Measurements from ENCODE around the gene PDCD4. TPM values are rescaled to one million over a fixed set of nuclear protein-coding genes. Genes with fewer than 3 reads are reported as not detected.
A peak's percentile ranks its signal among the peaks of the same experiment; 100 is the strongest.

Gene PDCD4
- total RNA-seq, 6 donors from 2014 or later = 38.0 to 129 (median 57.1) TPM

GRCh38 chr10:110919971-110920881 is 48.5 kb downstream of the PDCD4 start:
- 0 to 1% methylated on average over 8 to 28 of the region's 44 CpGs for WGBS, 2 donors
- Histone ChIP-seq H3K9me3 (no peaks in the 10 kb centered on the region), H3K27ac (peak overlapping the region; percentile 95 to 99 (median 98)), H3K27me3 (no peaks in the 10 kb centered on the region), H3K4me3 (peak overlapping the region; percentile 69 to 96 (median 82)), H3K36me3 (no peaks in the 10 kb centered on the region), H3K4me1 (peaks cover 18 to 35% (median 27%) of the 10 kb centered on the region in 4 donors)
- TF ChIP-seq POLR2A (IDR thresholded peaks at IDR 0.05) (no peak), EP300 (IDR thresholded peaks at IDR 0.05) (no peak), POLR2AphosphoS5 (IDR thresholded peaks at IDR 0.05) (no peak)
- TF ChIP-seq, protein P1, sequence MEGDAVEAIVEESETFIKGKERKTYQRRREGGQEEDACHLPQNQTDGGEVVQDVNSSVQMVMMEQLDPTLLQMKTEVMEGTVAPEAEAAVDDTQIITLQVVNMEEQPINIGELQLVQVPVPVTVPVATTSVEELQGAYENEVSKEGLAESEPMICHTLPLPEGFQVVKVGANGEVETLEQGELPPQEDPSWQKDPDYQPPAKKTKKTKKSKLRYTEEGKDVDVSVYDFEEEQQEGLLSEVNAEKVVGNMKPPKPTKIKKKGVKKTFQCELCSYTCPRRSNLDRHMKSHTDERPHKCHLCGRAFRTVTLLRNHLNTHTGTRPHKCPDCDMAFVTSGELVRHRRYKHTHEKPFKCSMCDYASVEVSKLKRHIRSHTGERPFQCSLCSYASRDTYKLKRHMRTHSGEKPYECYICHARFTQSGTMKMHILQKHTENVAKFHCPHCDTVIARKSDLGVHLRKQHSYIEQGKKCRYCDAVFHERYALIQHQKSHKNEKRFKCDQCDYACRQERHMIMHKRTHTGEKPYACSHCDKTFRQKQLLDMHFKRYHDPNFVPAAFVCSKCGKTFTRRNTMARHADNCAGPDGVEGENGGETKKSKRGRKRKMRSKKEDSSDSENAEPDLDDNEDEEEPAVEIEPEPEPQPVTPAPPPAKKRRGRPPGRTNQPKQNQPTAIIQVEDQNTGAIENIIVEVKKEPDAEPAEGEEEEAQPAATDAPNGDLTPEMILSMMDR (IDR thresholded peaks at IDR 0.05) = no peak
- peak in 1 of 2 donors; percentile 52 for DNase-seq
- ATAC-seq (ENCODE audit: low FRiP score in 2 of 2) = no peak

GRCh38 chr10:110923856-110924493 is 52.2 kb downstream of the PDCD4 start:
- peaks cover 11 to 40% (median 22%) of the 10 kb centered on the region in 4 donors for H3K4me1 ChIP-seq
- DNase-seq (no peak), ATAC-seq (ENCODE audit: low FRiP score in 2 of 2) (no peak)
- H3K36me3 ChIP-seq = no peaks in the 10 kb centered on the region
- 33 to 49% methylated on average over 2 of the region's 2 CpGs for WGBS, 2 donors
- H3K27me3 ChIP-seq = no peaks in the 10 kb centered on the region
- H3K9me3 ChIP-seq = no peaks in the 10 kb centered on the region
- no peak overlapping the region for H3K4me3 ChIP-seq
- H3K27ac ChIP-seq = no peak overlapping the region
- TF ChIP-seq POLR2AphosphoS5 (IDR thresholded peaks at IDR 0.05) (no peak), POLR2A (IDR thresholded peaks at IDR 0.05) (no peak), EP300 (IDR thresholded peaks at IDR 0.05) (no peak)
- TF ChIP-seq, protein P1 (IDR thresholded peaks at IDR 0.05) = no peak

GRCh38 chr10:110927461-110927860 is 55.7 kb downstream of the PDCD4 start:
- Histone ChIP-seq H3K4me1 (peaks cover 8 to 36% (median 19%) of the 10 kb centered on the region in 4 donors), H3K27me3 (no peaks in the 10 kb centered on the region), H3K9me3 (no peaks in the 10 kb centered on the region), H3K4me3 (no peak overlapping the region), H3K36me3 (no peaks in the 10 kb centered on the region), H3K27ac (no peak overlapping the region)
- TF ChIP-seq, protein P1 (IDR thresholded peaks at IDR 0.05) = no peak
- no peak for TF ChIP-seq EP300 (IDR thresholded peaks at IDR 0.05)
- TF ChIP-seq POLR2A (IDR thresholded peaks at IDR 0.05) = no peak
- TF ChIP-seq POLR2AphosphoS5 (IDR thresholded peaks at IDR 0.05) = no peak
- DNase-seq (no peak), ATAC-seq (ENCODE audit: low FRiP score in 2 of 2) (no peak)
- WGBS, 2 donors = 93 to 97% methylated on average over 2 of the region's 2 CpGs

DNA sequence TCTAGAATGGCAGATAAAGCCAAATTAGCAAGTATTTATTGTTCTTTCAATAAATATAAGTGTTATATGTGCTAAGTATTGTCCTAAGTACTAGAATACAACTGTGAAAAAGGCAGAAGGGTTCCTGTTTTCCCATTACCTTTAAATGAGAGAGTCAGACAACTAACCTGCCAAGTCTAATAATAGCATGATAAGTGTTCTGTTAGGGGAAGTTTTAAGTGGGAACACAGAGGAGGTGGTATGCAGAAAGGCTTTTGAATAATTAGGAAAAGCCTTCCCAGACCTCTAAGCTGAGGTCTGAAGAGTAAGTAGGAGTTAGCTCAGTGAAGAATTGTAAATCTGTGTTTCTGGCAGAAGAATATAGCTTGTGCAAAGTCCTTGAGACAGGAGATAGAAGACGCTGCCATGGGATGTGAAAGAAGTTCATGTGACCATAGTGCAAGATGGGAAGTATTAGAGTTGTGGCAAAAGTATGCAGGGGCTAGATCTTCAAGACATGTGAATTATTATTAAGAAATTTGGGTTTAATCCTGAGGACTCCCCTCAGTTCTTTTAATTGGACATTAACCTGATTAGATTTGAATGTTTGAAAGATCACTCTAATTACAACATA is 60.1 kb downstream of the PDCD4 start:
- 44 to 52% methylated on average over 1 of the region's 1 CpG for WGBS, 2 donors
- H3K27ac ChIP-seq = peak overlapping the region in 1 of 4 donors; percentile 58
- DNase-seq (no peak), ATAC-seq (ENCODE audit: low FRiP score in 2 of 2) (no peak)
- H3K4me1 ChIP-seq = peaks cover 5 to 29% (median 18%) of the 10 kb centered on the region in 4 donors
- no peaks in the 10 kb centered on the region for H3K27me3 ChIP-seq
- H3K9me3 ChIP-seq = no peaks in the 10 kb centered on the region
- no peaks in the 10 kb centered on the region for H3K36me3 ChIP-seq
- no peak overlapping the region for H3K4me3 ChIP-seq
- TF ChIP-seq EP300 (IDR thresholded peaks at IDR 0.05) = no peak
- TF ChIP-seq POLR2AphosphoS5 (IDR thresholded peaks at IDR 0.05) = no peak
- TF ChIP-seq, protein P1 (IDR thresholded peaks at IDR 0.05) = no peak

Measured in upper lobe of left lung (tissue), 6 donors.